ENCODE measurements around the gene DYNC2H1.

Gene DYNC2H1

GRCh38 chr11:103279821-103280220 lies 170.6 kb downstream of the DYNC2H1 start:
- H3K9ac ChIP-seq (ENCODE audit: low read length in 2 of 2): no peak overlapping the region
- H3K27ac ChIP-seq (ENCODE audit: low read length): no peak overlapping the region
- no peaks in the 10 kb centered on the region for H3K36me3 ChIP-seq (ENCODE audit: control insufficient read depth in 2 of 2, insufficient read depth in 2 of 2, low read length in 2 of 2)
- H3K9me3 ChIP-seq (ENCODE audit: control insufficient read depth in 2 of 2, low read length in 2 of 2): no peaks in the 10 kb centered on the region
- H3K27me3 ChIP-seq (ENCODE audit: control insufficient read depth in 1 of 2, insufficient read depth in 2 of 2, low read length in 2 of 2): no peaks in the 10 kb centered on the region
- H3K4me1 ChIP-seq (ENCODE audit: control insufficient read depth, insufficient read depth, low read length): no peaks in the 10 kb centered on the region
- H3K4me3 ChIP-seq (ENCODE audit: low read length in 2 of 2): no peak overlapping the region

DNA sequence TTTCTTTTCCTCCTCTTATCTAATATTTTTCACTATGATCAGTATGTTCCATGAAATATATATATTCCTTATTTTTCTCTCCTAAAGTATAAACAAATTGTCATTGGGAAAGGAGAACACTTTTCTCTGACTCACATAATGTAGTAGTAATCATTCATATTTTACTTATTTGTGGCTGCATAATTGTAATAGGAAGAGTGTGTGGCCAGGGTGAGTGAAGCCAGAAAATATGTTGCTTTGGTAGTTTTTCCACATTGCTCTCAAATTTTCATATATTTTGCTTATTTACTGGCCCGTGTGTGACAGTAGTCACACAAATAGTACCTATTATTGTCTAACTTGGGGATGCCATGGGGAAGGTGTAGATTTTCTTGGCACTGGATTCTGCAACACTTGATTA lies 172.1 kb downstream of the DYNC2H1 start:
- Histone ChIP-seq H3K36me3 (ENCODE audit: control insufficient read depth in 2 of 2, insufficient read depth in 2 of 2, low read length in 2 of 2) (no peaks in the 10 kb centered on the region), H3K9ac (ENCODE audit: low read length in 2 of 2) (no peak overlapping the region)

DNA sequence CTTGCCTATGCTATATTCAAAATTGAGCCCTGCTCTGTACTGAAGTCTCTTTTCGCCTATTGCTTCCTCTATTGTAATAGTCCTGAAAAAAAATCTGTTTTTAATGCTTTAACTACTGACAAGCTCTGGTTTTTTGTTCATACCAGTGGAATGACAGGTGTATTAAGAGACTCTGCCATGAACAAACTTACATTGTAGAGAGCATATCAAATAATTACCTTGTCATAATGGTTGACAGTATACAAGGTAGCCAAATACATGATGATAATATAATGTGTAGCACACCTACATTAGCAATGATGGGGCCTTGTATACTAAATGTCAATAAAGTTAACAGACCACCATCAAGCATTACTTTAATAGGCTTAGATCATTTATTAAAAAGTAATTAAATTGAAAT lies 175.0 kb downstream of the DYNC2H1 start:
- Histone ChIP-seq H3K9ac (ENCODE audit: low read length in 2 of 2) (no peak overlapping the region), H3K4me3 (ENCODE audit: low read length in 2 of 2) (no peak overlapping the region), H3K9me3 (ENCODE audit: control insufficient read depth in 2 of 2, low read length in 2 of 2) (no peaks in the 10 kb centered on the region), H3K27me3 (ENCODE audit: control insufficient read depth in 1 of 2, insufficient read depth in 2 of 2, low read length in 2 of 2) (no peaks in the 10 kb centered on the region), H3K27ac (ENCODE audit: low read length) (no peak overlapping the region), H3K4me1 (ENCODE audit: control insufficient read depth, insufficient read depth, low read length) (no peaks in the 10 kb centered on the region), H3K36me3 (ENCODE audit: control insufficient read depth in 2 of 2, insufficient read depth in 2 of 2, low read length in 2 of 2) (peaks cover 0 to 5% of the 10 kb centered on the region in 2 donors)

More for the DNA sequence above, 172.1 kb downstream of the DYNC2H1 start:
- no peaks in the 10 kb centered on the region for H3K4me1 ChIP-seq (ENCODE audit: control insufficient read depth, insufficient read depth, low read length)
- no peak overlapping the region for H3K4me3 ChIP-seq (ENCODE audit: low read length in 2 of 2)
- no peaks in the 10 kb centered on the region for H3K27me3 ChIP-seq (ENCODE audit: control insufficient read depth in 1 of 2, insufficient read depth in 2 of 2, low read length in 2 of 2)
- H3K9me3 ChIP-seq (ENCODE audit: control insufficient read depth in 2 of 2, low read length in 2 of 2): no peaks in the 10 kb centered on the region
- no peak overlapping the region for H3K27ac ChIP-seq (ENCODE audit: low read length)

GRCh38 chr11:103294516-103294915 lies 185.3 kb downstream of the DYNC2H1 start:
- H3K27ac ChIP-seq (ENCODE audit: low read length): no peak overlapping the region
- H3K36me3 ChIP-seq (ENCODE audit: control insufficient read depth in 2 of 2, insufficient read depth in 2 of 2, low read length in 2 of 2): peaks cover 15 to 17% of the 10 kb centered on the region in 2 donors
- no peak overlapping the region for H3K4me3 ChIP-seq (ENCODE audit: low read length in 2 of 2)
- no peaks in the 10 kb centered on the region for H3K4me1 ChIP-seq (ENCODE audit: control insufficient read depth, insufficient read depth, low read length)
- H3K9ac ChIP-seq (ENCODE audit: low read length in 2 of 2): no peak overlapping the region
- peaks cover 14 to 19% of the 10 kb centered on the region in 2 donors for H3K9me3 ChIP-seq (ENCODE audit: control insufficient read depth in 2 of 2, low read length in 2 of 2)
- H3K27me3 ChIP-seq (ENCODE audit: control insufficient read depth in 1 of 2, insufficient read depth in 2 of 2, low read length in 2 of 2): no peaks in the 10 kb centered on the region

- peaks cover 14 to 19% of the 10 kb centered on the region in 2 donors for H3K9me3 ChIP-seq (ENCODE audit: control insufficient read depth in 2 of 2, low read length in 2 of 2)
- no peak overlapping the region for H3K9ac ChIP-seq (ENCODE audit: low read length in 2 of 2)
- peaks cover 9 to 14% of the 10 kb centered on the region in 2 donors for H3K36me3 ChIP-seq (ENCODE audit: control insufficient read depth in 2 of 2, insufficient read depth in 2 of 2, low read length in 2 of 2)
- H3K27ac ChIP-seq (ENCODE audit: low read length): no peak overlapping the region
- no peaks in the 10 kb centered on the region for H3K27me3 ChIP-seq (ENCODE audit: control insufficient read depth in 1 of 2, insufficient read depth in 2 of 2, low read length in 2 of 2)
- H3K4me3 ChIP-seq (ENCODE audit: low read length in 2 of 2): no peak overlapping the region
- H3K4me1 ChIP-seq (ENCODE audit: control insufficient read depth, insufficient read depth, low read length): no peaks in the 10 kb centered on the region
These were observed 186.5 kb downstream of the DYNC2H1 start for GRCh38 chr11:103295704-103296103.

DNA sequence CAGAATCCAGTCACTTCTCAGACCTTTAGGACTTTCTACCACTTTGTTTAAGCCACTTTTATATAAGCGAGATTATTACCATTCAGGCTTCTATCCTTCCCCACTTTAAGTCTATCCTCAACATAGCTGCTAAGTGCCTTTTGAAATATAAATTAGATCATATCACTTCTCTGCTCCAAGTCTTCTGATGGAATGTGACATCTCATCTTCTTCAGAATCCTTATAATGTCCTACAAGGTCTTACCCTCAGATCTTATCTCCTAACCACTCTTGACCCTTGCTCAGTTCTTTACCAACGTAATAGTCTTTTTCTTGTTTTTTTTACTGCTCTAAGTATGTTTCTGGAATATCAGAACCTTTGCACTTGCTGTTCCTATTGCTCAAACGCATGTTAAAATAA lies 188.7 kb downstream of the DYNC2H1 start:
- no peak overlapping the region for H3K4me3 ChIP-seq (ENCODE audit: low read length in 2 of 2)
- H3K9ac ChIP-seq (ENCODE audit: low read length in 2 of 2): no peak overlapping the region
- no peaks in the 10 kb centered on the region for H3K4me1 ChIP-seq (ENCODE audit: control insufficient read depth, insufficient read depth, low read length)
- H3K36me3 ChIP-seq (ENCODE audit: control insufficient read depth in 2 of 2, insufficient read depth in 2 of 2, low read length in 2 of 2): peaks cover 8 to 11% of the 10 kb centered on the region in 2 donors
- no peak overlapping the region for H3K27ac ChIP-seq (ENCODE audit: low read length)
- H3K27me3 ChIP-seq (ENCODE audit: control insufficient read depth in 1 of 2, insufficient read depth in 2 of 2, low read length in 2 of 2): no peaks in the 10 kb centered on the region
- peaks cover 10 to 12% of the 10 kb centered on the region in 2 donors for H3K9me3 ChIP-seq (ENCODE audit: control insufficient read depth in 2 of 2, low read length in 2 of 2)

- no peak overlapping the region for H3K9ac ChIP-seq (ENCODE audit: low read length in 2 of 2)
These were observed 206.0 kb downstream of the DYNC2H1 start for GRCh38 chr11:103315248-103315647.

DNA sequence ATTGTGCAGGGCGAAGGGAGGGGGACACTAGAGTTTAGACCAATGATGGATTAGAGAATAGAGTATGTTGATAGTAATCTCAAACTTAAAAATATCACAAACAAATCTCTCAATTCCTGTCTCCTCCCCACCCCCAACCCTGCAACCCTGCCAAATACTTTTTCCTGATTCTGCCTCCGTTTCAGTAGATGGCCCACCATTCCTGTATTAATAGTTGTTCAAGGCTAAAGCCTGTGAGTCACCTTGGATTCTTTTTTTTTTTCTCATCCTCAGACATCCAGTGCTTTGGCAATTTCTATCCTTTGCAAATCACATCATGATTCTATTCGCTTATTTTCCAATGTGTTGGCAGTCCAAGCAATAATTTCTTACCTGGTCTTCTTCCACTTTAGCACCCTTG lies 207.9 kb downstream of the DYNC2H1 start:
- no peaks in the 10 kb centered on the region for H3K36me3 ChIP-seq (ENCODE audit: control insufficient read depth in 2 of 2, insufficient read depth in 2 of 2, low read length in 2 of 2)
- no peaks in the 10 kb centered on the region for H3K27me3 ChIP-seq (ENCODE audit: control insufficient read depth in 1 of 2, insufficient read depth in 2 of 2, low read length in 2 of 2)
- no peak overlapping the region for H3K4me3 ChIP-seq (ENCODE audit: low read length in 2 of 2)
- no peaks in the 10 kb centered on the region for H3K9me3 ChIP-seq (ENCODE audit: control insufficient read depth in 2 of 2, low read length in 2 of 2)
- H3K27ac ChIP-seq (ENCODE audit: low read length): no peak overlapping the region
- no peak overlapping the region for H3K9ac ChIP-seq (ENCODE audit: low read length in 2 of 2)
- H3K4me1 ChIP-seq (ENCODE audit: control insufficient read depth, insufficient read depth, low read length): no peaks in the 10 kb centered on the region

More at GRCh38 chr11:103315248-103315647, 206.0 kb downstream of the DYNC2H1 start:
- H3K27me3 ChIP-seq (ENCODE audit: control insufficient read depth in 1 of 2, insufficient read depth in 2 of 2, low read length in 2 of 2): no peaks in the 10 kb centered on the region
- no peak overlapping the region for H3K4me3 ChIP-seq (ENCODE audit: low read length in 2 of 2)
- no peak overlapping the region for H3K27ac ChIP-seq (ENCODE audit: low read length)
- H3K4me1 ChIP-seq (ENCODE audit: control insufficient read depth, insufficient read depth, low read length): no peaks in the 10 kb centered on the region
- H3K36me3 ChIP-seq (ENCODE audit: control insufficient read depth in 2 of 2, insufficient read depth in 2 of 2, low read length in 2 of 2): no peaks in the 10 kb centered on the region
- H3K9me3 ChIP-seq (ENCODE audit: control insufficient read depth in 2 of 2, low read length in 2 of 2): no peaks in the 10 kb centered on the region

- H3K9ac ChIP-seq (ENCODE audit: low read length in 2 of 2): no peak overlapping the region
- no peaks in the 10 kb centered on the region for H3K4me1 ChIP-seq (ENCODE audit: control insufficient read depth, insufficient read depth, low read length)
- no peaks in the 10 kb centered on the region for H3K27me3 ChIP-seq (ENCODE audit: control insufficient read depth in 1 of 2, insufficient read depth in 2 of 2, low read length in 2 of 2)
- no peaks in the 10 kb centered on the region for H3K9me3 ChIP-seq (ENCODE audit: control insufficient read depth in 2 of 2, low read length in 2 of 2)
- no peak overlapping the region for H3K4me3 ChIP-seq (ENCODE audit: low read length in 2 of 2)
- no peak overlapping the region for H3K27ac ChIP-seq (ENCODE audit: low read length)
- no peaks in the 10 kb centered on the region for H3K36me3 ChIP-seq (ENCODE audit: control insufficient read depth in 2 of 2, insufficient read depth in 2 of 2, low read length in 2 of 2)
These were observed 213.6 kb downstream of the DYNC2H1 start for GRCh38 chr11:103322821-103323220.

DNA sequence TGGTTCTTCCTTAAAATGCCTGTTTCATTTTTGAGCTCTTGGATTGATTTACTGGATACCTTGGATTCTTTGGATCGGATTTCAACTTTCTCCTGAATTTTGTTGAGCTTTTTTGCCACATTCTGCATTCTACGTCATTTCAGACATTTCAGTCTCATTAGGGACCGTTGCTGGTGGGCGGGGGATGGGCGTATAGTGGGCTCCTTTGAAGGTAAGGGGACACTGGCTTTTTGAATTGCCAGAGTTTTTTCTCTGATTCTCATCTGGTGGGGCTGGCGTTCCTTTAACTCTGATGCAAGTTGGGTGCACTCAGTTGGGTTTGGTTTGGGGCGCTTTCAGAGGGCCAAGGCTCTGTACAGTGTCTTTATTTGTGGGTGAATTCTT lies 216.5 kb downstream of the DYNC2H1 start:
- Histone ChIP-seq H3K27ac (ENCODE audit: low read length) (no peak overlapping the region), H3K27me3 (ENCODE audit: control insufficient read depth in 1 of 2, insufficient read depth in 2 of 2, low read length in 2 of 2) (no peaks in the 10 kb centered on the region), H3K4me1 (ENCODE audit: control insufficient read depth, insufficient read depth, low read length) (no peaks in the 10 kb centered on the region), H3K9me3 (ENCODE audit: control insufficient read depth in 2 of 2, low read length in 2 of 2) (no peaks in the 10 kb centered on the region), H3K36me3 (ENCODE audit: control insufficient read depth in 2 of 2, insufficient read depth in 2 of 2, low read length in 2 of 2) (no peaks in the 10 kb centered on the region), H3K4me3 (ENCODE audit: low read length in 2 of 2) (no peak overlapping the region), H3K9ac (ENCODE audit: low read length in 2 of 2) (no peak overlapping the region)

GRCh38 chr11:103326070-103326794 lies 217.0 kb downstream of the DYNC2H1 start:
- no peaks in the 10 kb centered on the region for H3K27me3 ChIP-seq (ENCODE audit: control insufficient read depth in 1 of 2, insufficient read depth in 2 of 2, low read length in 2 of 2)
- no peaks in the 10 kb centered on the region for H3K4me1 ChIP-seq (ENCODE audit: control insufficient read depth, insufficient read depth, low read length)
- no peaks in the 10 kb centered on the region for H3K36me3 ChIP-seq (ENCODE audit: control insufficient read depth in 2 of 2, insufficient read depth in 2 of 2, low read length in 2 of 2)
- H3K4me3 ChIP-seq (ENCODE audit: low read length in 2 of 2): no peak overlapping the region
- H3K9ac ChIP-seq (ENCODE audit: low read length in 2 of 2): no peak overlapping the region
- H3K9me3 ChIP-seq (ENCODE audit: control insufficient read depth in 2 of 2, low read length in 2 of 2): no peaks in the 10 kb centered on the region
- H3K27ac ChIP-seq (ENCODE audit: low read length): no peak overlapping the region

All from stomach smooth muscle (tissue), 2 donors.